Natural killer cell (primary cell): ENCODE measurements around the gene AXIN2. TPM values are rescaled to one million over a fixed set of nuclear protein-coding genes. Genes with fewer than 3 reads are reported as not detected.

Experiments used
- ATAC-seq, 3 donors: fragments of 150-1000 bp in 2 of 3; fragments of 200-7000 bp in 1 of 3; cut with Tn5 transposase; 1 replicate in 1 of 3; 2 replicates in 2 of 3; pipeline ENCODE4 v1.10.0; 2021; ENCODE audit warnings: mild to moderate bottlenecking in 2 of 3, moderate library complexity in 2 of 3
- DNase-seq, 2 donors: peaks; one replicate each; pipeline versions ENCODE4 v3.0.0 to v3.0.0-alpha.2; 2013 to 2021; ENCODE audit warnings: mixed read lengths in 1 of 2
- H3K27ac ChIP-seq: one replicate; pipeline ENCODE4 v1.5.1; 2013; ENCODE audit warnings: mild to moderate bottlenecking, low read length
- H3K27me3 ChIP-seq: one replicate; pipeline ENCODE4 v1.6.1; 2013; ENCODE audit warnings: low read length; ENCODE audit not compliant: control insufficient read depth, insufficient read depth
- H3K36me3 ChIP-seq: one replicate; pipeline ENCODE4 v1.6.1; 2013; ENCODE audit warnings: low read length; ENCODE audit not compliant: control insufficient read depth, insufficient read depth
- H3K4me1 ChIP-seq: one replicate; pipeline ENCODE4 v1.6.1; 2013; ENCODE audit warnings: low read length; ENCODE audit not compliant: control insufficient read depth, insufficient read depth
- H3K4me3 ChIP-seq: one replicate; pipeline ENCODE4 v1.5.1; 2013; ENCODE audit warnings: low read length
- H3K9me3 ChIP-seq: one replicate; pipeline ENCODE4 v1.6.1; 2013; ENCODE audit warnings: low read length; ENCODE audit not compliant: control insufficient read depth, insufficient read depth
- H3K27ac Mint-ChIP-seq, 2 donors: one replicate each; pipeline ENCODE4 v1.8.0; 2022; ENCODE audit warnings: mild to moderate bottlenecking in 2 of 2, mixed read lengths in 2 of 2, moderate library complexity in 1 of 2
- H3K27me3 Mint-ChIP-seq, 2 donors: one replicate each; pipeline ENCODE4 v1.8.0; 2022; ENCODE audit warnings: low read depth in 2 of 2, mixed read lengths in 2 of 2
- H3K36me3 Mint-ChIP-seq: one replicate; pipeline ENCODE4 v1.8.0; 2022; ENCODE audit warnings: mixed read lengths
- H3K4me1 Mint-ChIP-seq, 2 donors: one replicate each; pipeline ENCODE4 v1.8.0; 2022; ENCODE audit warnings: mixed read lengths in 2 of 2
- H3K4me3 Mint-ChIP-seq: one replicate; pipeline ENCODE4 v1.8.0; 2022; ENCODE audit warnings: mild to moderate bottlenecking, moderate library complexity, mixed read lengths
- H3K9me3 Mint-ChIP-seq, 2 donors: one replicate each; pipeline ENCODE4 v1.8.0; 2022; ENCODE audit warnings: mixed read lengths in 2 of 2
- WGBS: methylation state at CpG from one replicate; pipeline ENCODE4 v1.1.7; 2013; ENCODE audit warnings: missing lambda C conversion rate; ENCODE audit not compliant: insufficient coverage; 5-methylcytosine and 5-hydroxymethylcytosine counted together
- intact Hi-C: fragments of 100-400 bp; cut with micrococcal nuclease; formaldehyde crosslinking; loops from one replicate; pipeline ENCODE4 v1.14.2; 2022
- total RNA-seq, 4 donors: library from RNA; stranded (reverse); fragments of 120-200 nt in 1 of 4; gene quantifications; one replicate each; pipeline versions ENCODE4 v1.2.3 to v1.2.4, GENCODE V29; 2013 to 2022
- TF ChIP-seq, protein P1 (sequence below): fragments of 200-600 bp; IDR thresholded peaks from one replicate; pipeline ENCODE4 v1.8.0; 2022; ENCODE audit warnings: antibody characterized with exemption

AXIN2 gene
- total RNA-seq, 3 donors from 2014 or later (not counting 1 experiment from before 2014, with no cell fraction given) = 1.3 to 4.1 (median 1.7) TPM

DNA sequence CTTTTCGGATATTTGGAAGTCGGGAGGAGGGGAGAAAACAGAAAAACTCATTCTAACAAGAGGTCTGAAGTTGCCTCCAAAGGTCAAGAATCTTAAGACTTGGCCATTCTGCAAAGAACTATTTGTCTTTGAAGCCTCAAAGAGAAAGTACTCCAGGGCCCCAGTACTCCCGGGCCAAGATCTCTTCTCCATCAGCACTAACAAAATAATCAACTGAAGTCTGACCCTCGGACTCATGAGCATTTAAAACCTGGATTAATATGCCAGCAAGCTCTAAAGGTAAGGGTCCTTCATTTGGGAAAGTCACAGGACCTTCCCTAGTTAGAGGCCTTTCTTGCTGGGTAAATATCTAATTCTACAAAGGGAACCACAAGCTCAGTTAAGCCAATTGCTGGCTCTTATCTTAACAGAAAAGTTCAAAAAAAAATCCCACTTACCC, 4.5 kb downstream of the AXIN2 start:
- H3K27me3 Mint-ChIP-seq = peaks cover 9 to 12% of the 10 kb centered on the region in 2 donors
- H3K9me3 Mint-ChIP-seq = no peaks in the 10 kb centered on the region
- H3K4me3 ChIP-seq = no peak overlapping the region
- DNase-seq (no peak), ATAC-seq (no peak)
- 31% methylated on average over 4 of the region's 4 CpGs for WGBS
- peaks cover 7% of the 10 kb centered on the region for H3K4me1 ChIP-seq
- no peak overlapping the region for H3K27ac ChIP-seq
- TF ChIP-seq, protein P1, sequence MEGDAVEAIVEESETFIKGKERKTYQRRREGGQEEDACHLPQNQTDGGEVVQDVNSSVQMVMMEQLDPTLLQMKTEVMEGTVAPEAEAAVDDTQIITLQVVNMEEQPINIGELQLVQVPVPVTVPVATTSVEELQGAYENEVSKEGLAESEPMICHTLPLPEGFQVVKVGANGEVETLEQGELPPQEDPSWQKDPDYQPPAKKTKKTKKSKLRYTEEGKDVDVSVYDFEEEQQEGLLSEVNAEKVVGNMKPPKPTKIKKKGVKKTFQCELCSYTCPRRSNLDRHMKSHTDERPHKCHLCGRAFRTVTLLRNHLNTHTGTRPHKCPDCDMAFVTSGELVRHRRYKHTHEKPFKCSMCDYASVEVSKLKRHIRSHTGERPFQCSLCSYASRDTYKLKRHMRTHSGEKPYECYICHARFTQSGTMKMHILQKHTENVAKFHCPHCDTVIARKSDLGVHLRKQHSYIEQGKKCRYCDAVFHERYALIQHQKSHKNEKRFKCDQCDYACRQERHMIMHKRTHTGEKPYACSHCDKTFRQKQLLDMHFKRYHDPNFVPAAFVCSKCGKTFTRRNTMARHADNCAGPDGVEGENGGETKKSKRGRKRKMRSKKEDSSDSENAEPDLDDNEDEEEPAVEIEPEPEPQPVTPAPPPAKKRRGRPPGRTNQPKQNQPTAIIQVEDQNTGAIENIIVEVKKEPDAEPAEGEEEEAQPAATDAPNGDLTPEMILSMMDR = no peak
- H3K27me3 ChIP-seq = peaks cover 8% of the 10 kb centered on the region
- no peaks in the 10 kb centered on the region for H3K36me3 ChIP-seq
- no peak overlapping the region for H3K4me3 Mint-ChIP-seq
- H3K36me3 Mint-ChIP-seq = no peaks in the 10 kb centered on the region
- intact Hi-C loops = loop anchor here (1.0 kb wide), 2 partner anchors 263 to 326 kb away; no protein-coding TSS in a partner anchor
- no peaks in the 10 kb centered on the region for H3K9me3 ChIP-seq
- no peak overlapping the region for H3K27ac Mint-ChIP-seq
- H3K4me1 Mint-ChIP-seq = peaks cover 9 to 10% of the 10 kb centered on the region in 2 donors

DNA sequence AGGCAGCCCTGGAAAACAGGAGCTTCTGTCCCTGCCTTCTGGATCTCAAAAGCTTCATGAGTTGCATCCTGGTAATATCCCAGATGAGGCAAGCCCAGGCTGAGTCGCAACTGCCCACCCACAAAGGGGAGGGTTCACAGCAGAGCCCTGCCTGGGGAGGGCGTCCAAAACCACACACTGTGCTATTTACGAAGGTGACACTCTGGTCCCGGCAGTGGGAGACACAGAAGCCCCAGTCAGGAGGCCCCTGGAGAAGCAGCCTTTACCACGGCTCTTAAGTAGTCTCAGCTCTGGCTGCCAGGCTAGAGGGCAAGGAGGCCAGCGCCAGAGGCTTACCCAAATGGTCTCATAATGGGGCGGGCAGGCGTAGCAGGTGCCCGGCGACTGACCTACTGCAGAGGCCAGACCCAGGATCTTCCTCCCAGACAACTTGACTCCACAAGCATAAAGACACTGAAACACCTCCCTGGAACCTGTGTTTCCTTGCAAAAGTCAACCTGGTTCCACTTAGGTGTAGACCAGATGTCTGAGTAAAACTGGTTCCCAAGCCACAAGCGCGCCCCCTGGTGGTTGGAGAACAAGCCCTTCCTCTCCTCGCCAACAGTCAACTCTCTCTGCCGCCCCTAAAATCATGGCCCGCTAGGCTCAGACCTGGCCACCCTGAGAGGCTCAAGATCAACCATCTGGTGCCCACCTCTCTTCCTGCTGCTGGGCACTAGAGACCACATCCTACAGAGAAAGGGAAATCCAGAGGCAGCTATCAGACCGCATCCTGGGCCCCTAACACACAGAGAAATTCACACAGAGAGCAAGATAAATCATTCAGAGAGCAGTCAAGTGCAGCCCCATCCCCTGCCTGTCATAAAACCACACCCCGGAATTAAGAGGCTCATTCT, 5.2 kb downstream of the AXIN2 start:
- peaks cover 8% of the 10 kb centered on the region for H3K27me3 ChIP-seq
- DNase-seq (peak; percentile 79 to 92), ATAC-seq (peak; percentile 49 to 62 (median 62))
- H3K36me3 Mint-ChIP-seq = no peaks in the 10 kb centered on the region
- no peak overlapping the region for H3K27ac Mint-ChIP-seq
- peak overlapping the region; percentile 41 for H3K27ac ChIP-seq
- TF ChIP-seq, protein P1 = peak; percentile 88
- whole genome bisulfite sequencing = 41% methylated on average over 16 of the region's 17 CpGs
- no peaks in the 10 kb centered on the region for H3K36me3 ChIP-seq
- H3K4me1 Mint-ChIP-seq = peaks cover 6% of the 10 kb centered on the region in 2 donors
- no peak overlapping the region for H3K4me3 Mint-ChIP-seq
- peaks cover 4% of the 10 kb centered on the region for H3K4me1 ChIP-seq
- no peaks in the 10 kb centered on the region for H3K9me3 ChIP-seq
- no peaks in the 10 kb centered on the region for H3K9me3 Mint-ChIP-seq
- intact Hi-C loops = loop anchor here (1.0 kb wide), 2 partner anchors 262 to 325 kb away; no protein-coding TSS in a partner anchor
- H3K4me3 ChIP-seq = peak overlapping the region; percentile 6
- peaks cover 9 to 12% of the 10 kb centered on the region in 2 donors for H3K27me3 Mint-ChIP-seq

DNA sequence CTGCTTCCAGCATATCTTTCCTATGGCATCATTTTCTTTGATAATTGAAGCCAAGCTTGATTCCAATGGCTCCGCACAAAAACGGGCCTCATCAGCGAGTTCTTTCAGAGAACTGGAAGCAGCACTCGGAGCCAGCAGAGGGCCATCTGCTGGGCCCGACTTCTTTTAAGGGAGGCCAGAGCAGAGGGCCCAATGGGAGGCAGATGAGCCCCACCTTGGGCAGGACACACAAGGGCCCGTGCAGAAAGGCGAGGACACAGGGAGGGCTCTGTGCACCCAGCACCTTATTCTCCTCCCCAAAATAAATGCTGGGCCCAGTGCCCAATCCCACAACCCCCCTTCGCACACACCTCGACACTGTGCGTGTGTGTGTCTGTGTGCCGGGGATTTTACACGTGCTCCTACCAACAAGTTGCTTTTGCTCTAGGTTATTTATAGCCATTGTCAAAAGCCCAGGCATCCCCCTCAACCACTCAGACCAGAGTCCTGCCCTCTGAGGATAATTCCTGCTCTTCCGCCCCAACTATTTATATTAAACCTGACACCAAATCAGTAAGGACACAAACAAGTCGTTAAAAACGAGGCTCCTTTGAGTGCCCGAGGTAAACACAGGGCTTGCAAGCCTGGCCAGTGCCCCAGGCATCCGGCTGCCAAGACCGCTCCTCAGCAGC, 6.8 kb downstream of the AXIN2 start:
- intact Hi-C loops = no loop called here

More for the DNA sequence above, 6.8 kb downstream of the AXIN2 start:
- Histone ChIP-seq H3K9me3 (no peaks in the 10 kb centered on the region), H3K36me3 (no peaks in the 10 kb centered on the region), H3K27me3 (peaks cover 8% of the 10 kb centered on the region), H3K4me1 (peaks cover 4% of the 10 kb centered on the region), H3K4me3 (no peak overlapping the region), H3K27ac (no peak overlapping the region)
- peaks cover 6% of the 10 kb centered on the region in 2 donors for H3K4me1 Mint-ChIP-seq
- H3K9me3 Mint-ChIP-seq = no peaks in the 10 kb centered on the region
- TF ChIP-seq, protein P1 = no peak
- peaks cover 8 to 12% of the 10 kb centered on the region in 2 donors for H3K27me3 Mint-ChIP-seq
- H3K4me3 Mint-ChIP-seq = no peak overlapping the region
- ATAC-seq = no peak
- no peaks in the 10 kb centered on the region for H3K36me3 Mint-ChIP-seq
- DNase-seq = no peak
- no peak overlapping the region for H3K27ac Mint-ChIP-seq
- WGBS = 85% methylated on average over 18 of the region's 18 CpGs
